HG03103 (cell line): ENCODE results near the gene GNG12.
A peak's percentile ranks its signal among the peaks of the same experiment; 100 is the strongest.

Experiments
- ATAC-seq: cut with Tn5 transposase; IDR thresholded peaks from one replicate; pipeline ENCODE4 v1.9.1; 2021; ENCODE audit warnings: low read depth; ENCODE audit not compliant: unreplicated experiment

GNG12 gene

GRCh38 chr1:67788904-67789303 lies 44.4 kb downstream of the GNG12 start:
- no peak for ATAC-seq

- ATAC-seq: no peak
Observed at GRCh38 chr1:67788238-67788790, 45.0 kb downstream of the GNG12 start.

GRCh38 chr1:67787746-67788145 lies 45.5 kb downstream of the GNG12 start:
- ATAC-seq: no peak

GRCh38 chr1:67785847-67786753 lies 47.2 kb downstream of the GNG12 start:
- ATAC-seq: no peak

- ATAC-seq: no peak
Observed at GRCh38 chr1:67784545-67785186, 48.6 kb downstream of the GNG12 start.

- no peak for ATAC-seq
Observed at GRCh38 chr1:67780637-67781036, 52.6 kb downstream of the GNG12 start.

GRCh38 chr1:67777440-67777839 lies 55.8 kb downstream of the GNG12 start:
- no peak for ATAC-seq

GRCh38 chr1:67777016-67777415 lies 56.3 kb downstream of the GNG12 start:
- ATAC-seq: no peak

- ATAC-seq: no peak
Observed at GRCh38 chr1:67773462-67773861, 59.8 kb downstream of the GNG12 start.

- ATAC-seq: no peak
Observed at GRCh38 chr1:67771749-67772148, 61.5 kb downstream of the GNG12 start.

- no peak for ATAC-seq
Observed at GRCh38 chr1:67771152-67771551, 62.1 kb downstream of the GNG12 start.

GRCh38 chr1:67769633-67770256 lies 63.5 kb downstream of the GNG12 start:
- no peak for ATAC-seq

GRCh38 chr1:67768480-67768879 lies 64.8 kb downstream of the GNG12 start:
- ATAC-seq: no peak

- ATAC-seq: no peak
Observed at GRCh38 chr1:67767103-67767782, 66.0 kb downstream of the GNG12 start.

- ATAC-seq: peak; percentile 49
Observed at GRCh38 chr1:67766141-67766978, 66.9 kb downstream of the GNG12 start.

GRCh38 chr1:67764633-67765032 lies 68.6 kb downstream of the GNG12 start:
- ATAC-seq: no peak

GRCh38 chr1:67761730-67762129 lies 71.5 kb downstream of the GNG12 start:
- ATAC-seq: no peak

- ATAC-seq: no peak
Observed at GRCh38 chr1:67761091-67761490, 72.2 kb downstream of the GNG12 start.

- ATAC-seq: peak; percentile 100
Observed at GRCh38 chr1:67760030-67760821, 73.0 kb downstream of the GNG12 start.
